Gastroesophageal sphincter (tissue), 3 donors: ENCODE data around the gene OBSCN.
A peak's percentile ranks its signal among the peaks of the same experiment; 100 is the strongest.

Experiments used
- EP300 ChIP-seq: sonication (generic); formaldehyde crosslinking; IDR thresholded peaks from one replicate; pipeline ENCODE4 v1.6.1; 2017; ENCODE audit warnings: antibody characterized with exemption, mild to moderate bottlenecking
- POLR2A ChIP-seq, 2 donors: fragments of 450-650 bp; IDR thresholded peaks; one replicate each; pipeline ENCODE4 v1.6.1; 2017; ENCODE audit warnings: antibody characterized with exemption in 2 of 2, mild to moderate bottlenecking in 2 of 2, moderate library complexity in 1 of 2
- POLR2AphosphoS5 ChIP-seq: sonication (generic); formaldehyde crosslinking; IDR thresholded peaks from one replicate; pipeline ENCODE4 v1.6.1; 2017; ENCODE audit warnings: antibody characterized with exemption
- TF ChIP-seq, protein P1 (sequence below), 4 experiments: fragments of 200-600 bp in 2 of 4; fragments of 450-650 bp in 2 of 4; sonication (generic) in 1 of 4; IDR thresholded peaks; one replicate each; pipeline ENCODE4 v1.5.1; 2017 to 2019; ENCODE audit warnings: antibody characterized with exemption in 4 of 4, mild to moderate bottlenecking in 2 of 4, moderate library complexity in 2 of 4

DNA sequence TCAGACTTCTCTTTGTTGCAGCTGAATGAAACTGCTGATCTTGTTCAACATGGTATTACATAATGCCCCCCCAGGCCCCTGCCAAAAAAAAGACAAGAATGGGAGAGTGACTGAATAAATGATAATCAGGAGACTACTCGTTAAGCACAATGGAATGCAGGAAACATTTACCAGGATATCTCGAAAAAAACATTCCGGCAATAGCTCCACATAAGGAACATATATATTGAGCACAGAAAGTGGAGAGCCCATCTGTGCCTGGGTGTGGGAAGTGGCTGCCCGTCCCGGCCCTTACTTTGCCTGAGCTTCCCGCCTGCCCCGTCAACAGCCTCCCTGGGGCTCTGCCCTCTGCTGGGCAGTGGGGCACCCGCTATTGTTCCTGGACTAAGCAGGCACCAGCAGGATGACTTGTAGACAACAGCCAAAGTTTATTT, 185.4 kb downstream of the OBSCN start:
- TF ChIP-seq, protein P1, sequence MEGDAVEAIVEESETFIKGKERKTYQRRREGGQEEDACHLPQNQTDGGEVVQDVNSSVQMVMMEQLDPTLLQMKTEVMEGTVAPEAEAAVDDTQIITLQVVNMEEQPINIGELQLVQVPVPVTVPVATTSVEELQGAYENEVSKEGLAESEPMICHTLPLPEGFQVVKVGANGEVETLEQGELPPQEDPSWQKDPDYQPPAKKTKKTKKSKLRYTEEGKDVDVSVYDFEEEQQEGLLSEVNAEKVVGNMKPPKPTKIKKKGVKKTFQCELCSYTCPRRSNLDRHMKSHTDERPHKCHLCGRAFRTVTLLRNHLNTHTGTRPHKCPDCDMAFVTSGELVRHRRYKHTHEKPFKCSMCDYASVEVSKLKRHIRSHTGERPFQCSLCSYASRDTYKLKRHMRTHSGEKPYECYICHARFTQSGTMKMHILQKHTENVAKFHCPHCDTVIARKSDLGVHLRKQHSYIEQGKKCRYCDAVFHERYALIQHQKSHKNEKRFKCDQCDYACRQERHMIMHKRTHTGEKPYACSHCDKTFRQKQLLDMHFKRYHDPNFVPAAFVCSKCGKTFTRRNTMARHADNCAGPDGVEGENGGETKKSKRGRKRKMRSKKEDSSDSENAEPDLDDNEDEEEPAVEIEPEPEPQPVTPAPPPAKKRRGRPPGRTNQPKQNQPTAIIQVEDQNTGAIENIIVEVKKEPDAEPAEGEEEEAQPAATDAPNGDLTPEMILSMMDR (IDR thresholded peaks at IDR 0.05), result peak in 3 of 4 experiments; percentile 48 to 66 (median 51)
- TF ChIP-seq POLR2AphosphoS5, result no peak
- TF ChIP-seq EP300, result no peak
- no peak for TF ChIP-seq POLR2A (IDR thresholded peaks at IDR 0.05)
